ENCODE measurements around the gene TMCC3.
A peak's percentile ranks its signal among the peaks of the same experiment; 100 is the strongest.

TMCC3 gene

DNA sequence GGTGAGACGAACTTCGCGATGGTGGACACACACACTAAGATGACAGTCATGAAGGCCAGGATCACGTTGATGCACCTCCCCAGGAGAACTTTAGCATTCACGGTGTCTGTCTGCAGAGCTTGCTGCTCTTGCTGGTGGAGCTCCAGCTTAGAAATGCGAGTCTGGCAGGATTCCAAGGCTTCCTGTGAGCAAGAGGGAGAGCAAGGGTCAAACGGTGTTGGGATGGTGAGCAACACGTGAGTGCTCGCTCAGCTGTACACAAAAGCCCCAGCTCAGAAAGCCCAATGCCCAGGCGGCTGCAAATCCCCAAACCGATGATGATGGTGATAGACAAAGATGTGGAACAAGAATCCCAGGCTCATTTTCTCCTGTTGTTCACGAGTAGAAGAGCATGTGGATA is 78.8 kb downstream of the TMCC3 start:
- Histone ChIP-seq H3K36me3 (ENCODE audit: control insufficient read depth in 1 of 2, insufficient read depth in 2 of 2, low read length in 2 of 2) (peaks cover 2 to 21% of the 10 kb centered on the region in 2 experiments), H3K27me3 (ENCODE audit: insufficient read depth, low read length) (no peaks in the 10 kb centered on the region), H2BK5ac (ENCODE audit: low read depth, low read length, poor library complexity) (no peak overlapping the region), H2BK12ac (ENCODE audit: low read length) (no peak overlapping the region), H3K4me2 (ENCODE audit: low read length) (no peak overlapping the region), H4K91ac (ENCODE audit: low read depth, low read length) (no peak overlapping the region), H3K4me1 (ENCODE audit: control insufficient read depth in 1 of 2, insufficient read depth in 2 of 2, low read length in 2 of 2) (peaks cover 3 to 9% of the 10 kb centered on the region in 2 experiments), H3K27ac (ENCODE audit: low read depth, low read length) (no peak overlapping the region), H3K9ac (ENCODE audit: low read length) (no peak overlapping the region), H3K14ac (ENCODE audit: low read length) (no peak overlapping the region), H3K79me1 (ENCODE audit: low read length) (no peaks in the 10 kb centered on the region), H4K8ac (ENCODE audit: low read depth, low read length) (no peak overlapping the region), H2AK5ac (ENCODE audit: low read length) (no peak overlapping the region), H4K12ac (ENCODE audit: low read depth, low read length) (no peak overlapping the region), H3K9me3 (ENCODE audit: insufficient read depth, low read depth, low read length) (peaks cover 2% of the 10 kb centered on the region), H3K4ac (ENCODE audit: low read depth, low read length) (no peak overlapping the region), H3K79me2 (ENCODE audit: control insufficient read depth, insufficient read depth, low read length, poor library complexity) (no peaks in the 10 kb centered on the region), H2BK120ac (ENCODE audit: insufficient read depth, low read length, poor library complexity) (no peak overlapping the region), H3K23ac (ENCODE audit: low read length) (no peak overlapping the region), H3K4me3 (ENCODE audit: low read depth, low read length) (no peak overlapping the region), H2AFZ (ENCODE audit: insufficient read depth, low read length, poor library complexity) (no peak overlapping the region), H3K18ac (ENCODE audit: low read length) (no peak overlapping the region)
- DNase-seq, result peak; percentile 79 to 80
- WGBS (ENCODE audit: extremely low coverage, insufficient coverage, insufficient read length), result no CpG with 5 or more reads among the region's 12 CpGs

DNA sequence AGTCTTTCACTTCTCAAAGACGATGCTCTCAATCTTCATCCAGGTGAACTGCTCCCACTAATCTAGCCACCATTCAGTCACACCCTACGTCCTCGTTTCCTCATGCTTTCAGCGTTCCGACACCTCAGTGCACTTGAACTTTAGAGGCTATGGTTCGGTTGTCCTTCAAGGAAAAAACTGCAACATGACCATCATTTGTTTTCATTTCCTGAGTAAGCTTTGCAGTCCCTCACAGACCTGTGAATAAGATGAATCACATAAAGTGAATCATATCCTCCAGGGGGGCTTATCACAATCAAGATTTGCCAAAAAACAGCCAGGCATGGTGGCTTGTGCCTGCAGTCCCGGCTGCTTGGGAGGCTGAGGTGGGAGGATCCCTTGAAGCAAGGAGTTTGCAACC is 80.2 kb downstream of the TMCC3 start:
- Histone ChIP-seq H2BK12ac (ENCODE audit: low read length) (no peak overlapping the region), H2AFZ (ENCODE audit: insufficient read depth, low read length, poor library complexity) (no peak overlapping the region), H3K4me3 (ENCODE audit: low read depth, low read length) (no peak overlapping the region), H3K27ac (ENCODE audit: low read depth, low read length) (no peak overlapping the region), H3K4ac (ENCODE audit: low read depth, low read length) (no peak overlapping the region), H3K79me2 (ENCODE audit: control insufficient read depth, insufficient read depth, low read length, poor library complexity) (no peaks in the 10 kb centered on the region), H3K18ac (ENCODE audit: low read length) (no peak overlapping the region), H3K4me2 (ENCODE audit: low read length) (no peak overlapping the region), H3K36me3 (ENCODE audit: control insufficient read depth in 1 of 2, insufficient read depth in 2 of 2, low read length in 2 of 2) (peaks cover 2 to 21% of the 10 kb centered on the region in 2 experiments), H3K79me1 (ENCODE audit: low read length) (no peaks in the 10 kb centered on the region), H3K9me3 (ENCODE audit: insufficient read depth, low read depth, low read length) (peaks cover 2% of the 10 kb centered on the region), H4K91ac (ENCODE audit: low read depth, low read length) (no peak overlapping the region), H3K14ac (ENCODE audit: low read length) (no peak overlapping the region), H4K8ac (ENCODE audit: low read depth, low read length) (no peak overlapping the region), H3K23ac (ENCODE audit: low read length) (no peak overlapping the region), H3K27me3 (ENCODE audit: insufficient read depth, low read length) (no peaks in the 10 kb centered on the region), H3K9ac (ENCODE audit: low read length) (no peak overlapping the region), H2AK5ac (ENCODE audit: low read length) (no peak overlapping the region), H4K12ac (ENCODE audit: low read depth, low read length) (no peak overlapping the region), H3K4me1 (ENCODE audit: control insufficient read depth in 1 of 2, insufficient read depth in 2 of 2, low read length in 2 of 2) (peaks cover 3 to 9% of the 10 kb centered on the region in 2 experiments), H2BK5ac (ENCODE audit: low read depth, low read length, poor library complexity) (no peak overlapping the region), H2BK120ac (ENCODE audit: insufficient read depth, low read length, poor library complexity) (no peak overlapping the region)
- DNase-seq, result no peak
- WGBS (ENCODE audit: extremely low coverage, insufficient coverage, insufficient read length), result no CpG with 5 or more reads among the region's 7 CpGs

DNA sequence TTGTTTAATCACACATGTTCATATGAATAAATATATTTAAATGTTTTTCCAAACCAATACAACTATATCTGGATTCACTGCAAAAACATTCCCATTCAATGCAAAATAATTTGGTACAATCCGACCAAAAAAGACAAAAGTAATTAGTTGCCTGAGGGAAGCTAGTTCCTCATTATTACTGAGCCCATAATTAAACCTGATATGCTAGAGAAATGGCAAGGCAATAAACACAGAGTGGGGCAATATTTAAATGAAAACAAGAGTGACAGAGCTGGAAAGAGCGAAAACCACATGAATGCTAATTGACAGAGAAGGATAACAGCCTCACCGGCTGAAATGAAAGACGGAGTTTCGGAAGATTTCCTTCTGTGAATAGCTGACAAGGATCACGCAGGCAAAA is 82.6 kb downstream of the TMCC3 start:
- no CpG with 5 or more reads among the region's 6 CpGs for WGBS (ENCODE audit: extremely low coverage, insufficient coverage, insufficient read length)
- no peak overlapping the region for H4K8ac ChIP-seq (ENCODE audit: low read depth, low read length)
- H4K91ac ChIP-seq (ENCODE audit: low read depth, low read length), result no peak overlapping the region
- no peaks in the 10 kb centered on the region for H3K79me1 ChIP-seq (ENCODE audit: low read length)
- no peak overlapping the region for H2BK5ac ChIP-seq (ENCODE audit: low read depth, low read length, poor library complexity)
- H3K36me3 ChIP-seq (ENCODE audit: control insufficient read depth in 1 of 2, insufficient read depth in 2 of 2, low read length in 2 of 2), result peaks cover 2 to 17% of the 10 kb centered on the region in 2 experiments
- no peak overlapping the region for H3K23ac ChIP-seq (ENCODE audit: low read length)
- no peak overlapping the region for H3K4me3 ChIP-seq (ENCODE audit: low read depth, low read length)
- H3K27ac ChIP-seq (ENCODE audit: low read depth, low read length), result no peak overlapping the region
- no peak overlapping the region for H3K18ac ChIP-seq (ENCODE audit: low read length)
- no peak overlapping the region for H3K4me2 ChIP-seq (ENCODE audit: low read length)
- H2AFZ ChIP-seq (ENCODE audit: insufficient read depth, low read length, poor library complexity), result no peak overlapping the region
- no peaks in the 10 kb centered on the region for H3K27me3 ChIP-seq (ENCODE audit: insufficient read depth, low read length)
- H3K14ac ChIP-seq (ENCODE audit: low read length), result no peak overlapping the region
- H2AK5ac ChIP-seq (ENCODE audit: low read length), result no peak overlapping the region
- no peak overlapping the region for H3K9ac ChIP-seq (ENCODE audit: low read length)
- peaks cover 3 to 9% of the 10 kb centered on the region in 2 experiments for H3K4me1 ChIP-seq (ENCODE audit: control insufficient read depth in 1 of 2, insufficient read depth in 2 of 2, low read length in 2 of 2)
- H3K4ac ChIP-seq (ENCODE audit: low read depth, low read length), result no peak overlapping the region
- H3K9me3 ChIP-seq (ENCODE audit: insufficient read depth, low read depth, low read length), result no peaks in the 10 kb centered on the region
- DNase-seq, result no peak
- H4K12ac ChIP-seq (ENCODE audit: low read depth, low read length), result no peak overlapping the region
- H2BK12ac ChIP-seq (ENCODE audit: low read length), result no peak overlapping the region
- H2BK120ac ChIP-seq (ENCODE audit: insufficient read depth, low read length, poor library complexity), result no peak overlapping the region
- no peaks in the 10 kb centered on the region for H3K79me2 ChIP-seq (ENCODE audit: control insufficient read depth, insufficient read depth, low read length, poor library complexity)

DNA sequence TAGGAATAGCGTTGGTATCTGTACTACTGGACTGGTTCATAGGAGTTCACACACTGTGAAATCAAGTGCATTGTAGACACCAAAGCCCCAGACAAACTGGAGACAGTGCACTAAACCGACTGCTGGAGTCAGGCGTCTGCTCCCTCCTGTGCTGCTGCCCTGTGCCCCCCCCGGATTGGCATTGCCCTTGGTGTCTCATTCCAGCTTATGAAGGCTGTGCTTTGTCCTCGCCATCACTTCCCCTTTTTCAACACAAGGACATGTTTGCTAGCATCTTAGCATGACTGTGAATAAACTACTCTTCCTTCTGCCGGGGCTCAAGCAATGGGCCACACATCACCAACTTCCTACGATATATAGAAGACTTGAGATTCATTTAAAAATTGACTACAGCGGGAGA is 84.0 kb downstream of the TMCC3 start:
- H3K36me3 ChIP-seq (ENCODE audit: control insufficient read depth in 1 of 2, insufficient read depth in 2 of 2, low read length in 2 of 2), result peaks cover 2 to 14% of the 10 kb centered on the region in 2 experiments
- WGBS (ENCODE audit: extremely low coverage, insufficient coverage, insufficient read length), result no CpG with 5 or more reads among the region's 8 CpGs
- H3K79me2 ChIP-seq (ENCODE audit: control insufficient read depth, insufficient read depth, low read length, poor library complexity), result no peaks in the 10 kb centered on the region
- H4K8ac ChIP-seq (ENCODE audit: low read depth, low read length), result no peak overlapping the region
- no peak for DNase-seq
- no peak overlapping the region for H2BK12ac ChIP-seq (ENCODE audit: low read length)
- no peaks in the 10 kb centered on the region for H3K79me1 ChIP-seq (ENCODE audit: low read length)
- no peak overlapping the region for H3K9ac ChIP-seq (ENCODE audit: low read length)
- no peak overlapping the region for H4K91ac ChIP-seq (ENCODE audit: low read depth, low read length)
- H2AK5ac ChIP-seq (ENCODE audit: low read length), result no peak overlapping the region
- H2AFZ ChIP-seq (ENCODE audit: insufficient read depth, low read length, poor library complexity), result no peak overlapping the region
- H3K14ac ChIP-seq (ENCODE audit: low read length), result no peak overlapping the region
- no peak overlapping the region for H3K4me3 ChIP-seq (ENCODE audit: low read depth, low read length)
- no peak overlapping the region for H3K23ac ChIP-seq (ENCODE audit: low read length)
- no peak overlapping the region for H3K27ac ChIP-seq (ENCODE audit: low read depth, low read length)
- H3K4me2 ChIP-seq (ENCODE audit: low read length), result no peak overlapping the region
- no peaks in the 10 kb centered on the region for H3K27me3 ChIP-seq (ENCODE audit: insufficient read depth, low read length)
- no peak overlapping the region for H2BK120ac ChIP-seq (ENCODE audit: insufficient read depth, low read length, poor library complexity)
- no peak overlapping the region for H2BK5ac ChIP-seq (ENCODE audit: low read depth, low read length, poor library complexity)
- H3K4me1 ChIP-seq (ENCODE audit: control insufficient read depth in 1 of 2, insufficient read depth in 2 of 2, low read length in 2 of 2), result peaks cover 0 to 5% of the 10 kb centered on the region in 2 experiments
- H3K4ac ChIP-seq (ENCODE audit: low read depth, low read length), result no peak overlapping the region
- no peaks in the 10 kb centered on the region for H3K9me3 ChIP-seq (ENCODE audit: insufficient read depth, low read depth, low read length)
- no peak overlapping the region for H4K12ac ChIP-seq (ENCODE audit: low read depth, low read length)
- H3K18ac ChIP-seq (ENCODE audit: low read length), result no peak overlapping the region

All from trophoblast cell (in vitro differentiated cells and primary cell).